ENCODE measurements around the gene CORO7.

Gene CORO7

DNA sequence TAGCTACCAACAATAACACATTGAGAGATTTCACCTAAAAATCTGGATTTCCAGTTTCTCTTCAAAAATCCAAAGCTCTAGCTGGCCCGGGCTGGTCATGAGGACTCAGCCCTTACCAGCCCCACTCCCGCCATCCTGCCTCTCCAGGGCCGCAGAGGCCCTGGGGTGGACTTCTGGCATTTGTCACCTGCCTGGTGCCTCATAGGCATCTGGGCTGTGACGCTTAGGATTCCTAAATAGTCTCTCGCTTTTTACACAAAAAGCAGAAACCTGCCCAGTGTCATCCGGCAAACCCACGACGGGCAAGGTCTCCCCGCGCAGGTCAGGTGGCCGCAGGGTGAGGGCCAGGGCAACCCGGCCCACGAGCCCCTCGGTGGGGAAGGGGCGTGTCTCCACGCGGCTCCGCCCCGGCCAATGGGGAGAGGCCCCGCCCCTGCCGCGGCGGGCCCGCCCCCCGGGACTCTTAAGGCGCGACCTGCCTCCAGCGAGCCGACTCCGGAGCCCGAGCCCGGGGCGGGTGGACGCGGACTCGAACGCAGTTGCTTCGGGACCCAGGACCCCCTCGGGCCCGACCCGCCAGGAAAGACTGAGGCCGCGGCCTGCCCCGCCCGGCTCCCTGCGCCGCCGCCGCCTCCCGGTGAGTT lies 44.9 kb downstream of the CORO7 start, which contains the start of gene VASN:
TSS of gene VASN (plus strand) at position 492 of the 644 bp plus-strand sequence. CDS start 9,030 bp downstream, outside the sequence.
- TF ChIP-seq GATA1 (IDR thresholded peaks at IDR 0.05; ENCODE audit: low read depth, low read length) (no peak), POLR2A (IDR thresholded peaks at IDR 0.05; ENCODE audit: low read length) (peak; percentile 53)
- peak; percentile 71 to 79 for DNase-seq

DNA sequence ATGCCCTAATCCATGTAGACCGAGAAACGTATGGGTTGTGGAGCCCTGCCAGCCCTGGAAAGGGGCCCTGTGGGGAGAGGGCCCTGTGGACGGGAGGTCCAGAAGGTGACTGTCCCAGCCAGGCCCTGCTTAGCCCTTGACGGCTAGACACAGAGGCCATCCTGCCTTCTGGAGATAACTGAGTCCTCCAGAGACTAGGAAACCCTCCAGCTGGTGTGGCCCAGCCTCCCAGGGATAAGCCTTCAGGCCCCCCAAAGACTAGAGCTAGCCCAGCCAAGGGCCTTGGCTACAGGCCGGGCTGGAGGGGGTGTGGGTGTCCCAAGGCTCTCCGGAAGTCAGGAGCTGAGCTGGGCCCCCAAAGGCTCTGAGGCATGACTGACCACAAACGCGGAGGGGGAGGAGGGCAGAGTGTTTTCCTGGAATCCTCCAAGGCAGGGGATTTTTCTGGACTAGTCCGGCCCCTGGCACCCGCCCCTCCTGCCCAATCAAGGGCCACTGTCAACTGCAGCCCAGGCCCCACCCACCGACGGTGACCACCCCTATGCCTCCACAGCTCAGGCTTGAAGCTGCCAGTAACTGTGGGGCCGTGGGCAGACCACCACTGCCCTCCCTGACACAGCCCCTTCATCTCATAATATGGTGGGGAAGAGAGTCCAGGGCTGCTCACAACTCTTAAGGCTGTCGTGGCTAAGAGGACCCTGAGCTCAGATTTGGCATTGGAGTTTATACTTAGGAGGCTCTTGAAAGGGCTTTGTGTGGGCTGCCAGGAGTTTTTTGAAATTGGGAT lies 45.6 kb downstream of the CORO7 start:
- TF ChIP-seq POLR2A (IDR thresholded peaks at IDR 0.05; ENCODE audit: low read length) (no peak), GATA1 (IDR thresholded peaks at IDR 0.05; ENCODE audit: low read depth, low read length) (no peak)
- peak in 1 of 2 experiments; percentile 25 for DNase-seq

GRCh38 chr16:4370151-4370550 lies 46.2 kb downstream of the CORO7 start:
- TF ChIP-seq GATA1 (IDR thresholded peaks at IDR 0.05; ENCODE audit: low read depth, low read length) = no peak
- no peak for TF ChIP-seq POLR2A (IDR thresholded peaks at IDR 0.05; ENCODE audit: low read length)
- DNase-seq = no peak

DNA sequence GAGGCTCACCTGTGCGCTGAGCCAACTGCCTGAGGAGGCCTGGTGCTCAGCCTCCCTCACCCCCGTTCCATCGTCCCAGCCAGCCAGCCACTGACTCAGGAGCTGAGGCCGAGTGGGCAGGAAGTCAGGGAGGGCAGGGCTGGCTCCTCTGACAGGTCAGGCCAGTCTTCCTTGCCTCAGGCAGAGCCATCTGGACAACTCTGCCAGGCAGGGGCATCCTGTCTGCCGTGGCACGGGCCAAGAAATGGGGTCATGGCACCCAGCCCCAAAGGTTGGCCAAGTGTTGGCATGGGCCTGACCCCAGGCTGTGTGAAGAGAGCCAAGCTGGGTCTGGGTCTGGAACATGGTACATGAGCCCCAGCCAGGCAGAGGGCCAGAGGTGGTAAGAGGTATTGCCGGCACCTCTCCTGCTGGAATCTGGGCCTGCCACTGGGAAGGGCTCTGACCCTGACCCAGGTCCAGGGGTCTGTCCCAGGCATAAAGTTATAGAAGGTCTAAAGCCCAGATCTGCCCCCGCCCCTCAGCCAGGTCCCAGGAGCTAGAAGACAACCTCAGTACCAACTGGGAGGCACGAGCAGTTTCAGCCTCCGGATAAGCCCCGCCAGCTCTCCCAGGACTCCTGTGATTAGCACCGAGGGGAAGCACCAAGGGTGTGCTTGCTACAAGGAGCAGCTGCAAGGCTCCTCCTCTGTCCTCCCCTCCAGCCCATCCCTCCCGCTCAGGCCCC lies 47.2 kb downstream of the CORO7 start:
- no peak for TF ChIP-seq GATA1 (IDR thresholded peaks at IDR 0.05; ENCODE audit: low read depth, low read length)
- no peak for TF ChIP-seq POLR2A (IDR thresholded peaks at IDR 0.05; ENCODE audit: low read length)
- DNase-seq = no peak

DNA sequence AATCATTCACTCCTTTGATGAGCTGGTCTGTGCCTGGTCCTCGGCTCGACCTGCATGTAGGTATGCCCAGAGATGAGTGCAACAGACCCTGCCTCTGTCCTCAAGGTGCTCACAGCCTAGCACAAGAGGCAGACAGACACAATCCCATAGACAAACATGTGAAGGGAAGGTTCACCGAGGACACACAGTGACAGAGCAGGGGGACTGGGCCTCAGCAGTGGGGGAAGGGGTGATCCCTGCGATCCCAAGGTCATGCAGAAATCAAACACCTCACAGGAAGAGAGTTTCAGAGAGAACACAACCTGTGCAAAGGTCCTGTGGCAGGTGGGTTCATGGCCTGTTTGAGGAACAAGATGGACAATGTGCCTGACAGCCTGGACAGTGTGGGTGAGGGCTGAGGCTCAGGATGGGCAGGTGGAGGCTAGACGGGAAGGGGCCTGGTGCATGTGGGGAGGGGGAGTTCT lies 49.0 kb downstream of the CORO7 start:
- no peak for TF ChIP-seq POLR2A (IDR thresholded peaks at IDR 0.05; ENCODE audit: low read length)
- TF ChIP-seq GATA1 (IDR thresholded peaks at IDR 0.05; ENCODE audit: low read depth, low read length) = no peak
- no peak for DNase-seq

GRCh38 chr16:4366016-4366415 lies 50.4 kb downstream of the CORO7 start:
- TF ChIP-seq POLR2A (IDR thresholded peaks at IDR 0.05; ENCODE audit: low read length) = no peak
- no peak for TF ChIP-seq GATA1 (IDR thresholded peaks at IDR 0.05; ENCODE audit: low read depth, low read length)
- DNase-seq = no peak

GRCh38 chr16:4365615-4366014 lies 50.8 kb downstream of the CORO7 start:
- TF ChIP-seq GATA1 (IDR thresholded peaks at IDR 0.05; ENCODE audit: low read depth, low read length) = no peak
- no peak for TF ChIP-seq POLR2A (IDR thresholded peaks at IDR 0.05; ENCODE audit: low read length)
- DNase-seq = no peak

DNA sequence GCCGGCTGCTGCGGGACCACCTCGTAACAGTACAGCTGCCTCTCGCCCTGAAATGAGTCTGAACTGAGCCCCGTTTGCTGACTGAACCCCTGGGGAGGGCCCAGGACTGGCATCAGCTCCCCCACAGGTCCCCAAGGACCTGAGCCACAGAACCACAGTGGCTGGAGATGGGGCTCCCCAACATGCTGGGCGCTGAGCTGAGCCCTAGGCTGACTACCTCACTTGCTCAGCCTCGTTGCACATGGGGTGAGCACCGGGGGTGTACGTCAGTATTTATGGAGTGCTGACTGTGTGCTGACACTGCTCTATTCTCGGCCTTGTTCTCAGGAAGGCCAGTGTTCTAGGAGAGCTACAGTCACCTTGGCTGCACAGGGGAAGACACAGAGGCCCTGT lies 51.4 kb downstream of the CORO7 start:
- no peak for TF ChIP-seq GATA1 (IDR thresholded peaks at IDR 0.05; ENCODE audit: low read depth, low read length)
- TF ChIP-seq POLR2A (IDR thresholded peaks at IDR 0.05; ENCODE audit: low read length) = no peak

DNA sequence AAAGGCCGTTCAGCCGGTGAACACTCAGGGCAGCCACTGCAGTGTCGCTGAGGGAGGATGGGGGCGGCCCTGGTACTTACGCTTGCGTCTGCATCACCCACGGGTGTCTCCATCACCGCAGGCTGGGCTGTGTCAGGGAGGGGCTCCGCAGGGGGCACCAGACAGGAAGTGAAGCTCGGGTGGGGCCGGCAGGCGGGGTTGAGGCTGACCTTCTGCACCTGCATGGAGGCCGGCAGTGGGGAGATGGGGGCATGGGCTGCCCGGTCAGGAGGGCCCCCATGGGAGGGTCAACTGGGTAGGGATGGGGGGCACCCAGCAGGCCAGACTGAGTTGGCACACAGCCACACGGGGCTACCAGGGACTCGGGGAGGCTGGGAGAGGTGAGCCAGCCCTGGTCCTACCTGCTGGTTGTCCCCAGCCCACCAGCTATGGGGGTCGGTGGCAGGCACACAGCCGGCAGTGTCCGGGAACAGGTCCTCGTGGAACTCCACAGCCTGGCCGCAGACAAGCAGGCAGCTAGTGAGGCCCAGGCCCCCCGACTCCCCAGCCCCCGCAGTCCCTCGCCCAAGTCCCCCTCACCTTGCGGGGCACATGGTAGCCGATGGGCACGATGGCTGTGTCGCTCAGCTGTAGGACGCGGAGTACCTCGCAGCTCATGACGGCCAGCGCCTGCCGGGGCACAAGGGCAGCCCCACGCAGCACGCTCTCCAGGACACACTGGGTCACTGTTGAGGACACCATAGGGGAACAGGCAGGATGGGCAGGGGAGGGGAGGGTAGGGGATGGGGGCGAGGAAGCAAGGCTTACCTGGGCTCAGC lies 52.0 kb downstream of the CORO7 start:
- no peak for DNase-seq
- TF ChIP-seq POLR2A (IDR thresholded peaks at IDR 0.05; ENCODE audit: low read length) (no peak), GATA1 (IDR thresholded peaks at IDR 0.05; ENCODE audit: low read depth, low read length) (no peak)

More for the DNA sequence above, 51.4 kb downstream of the CORO7 start:
- DNase-seq = no peak

DNA sequence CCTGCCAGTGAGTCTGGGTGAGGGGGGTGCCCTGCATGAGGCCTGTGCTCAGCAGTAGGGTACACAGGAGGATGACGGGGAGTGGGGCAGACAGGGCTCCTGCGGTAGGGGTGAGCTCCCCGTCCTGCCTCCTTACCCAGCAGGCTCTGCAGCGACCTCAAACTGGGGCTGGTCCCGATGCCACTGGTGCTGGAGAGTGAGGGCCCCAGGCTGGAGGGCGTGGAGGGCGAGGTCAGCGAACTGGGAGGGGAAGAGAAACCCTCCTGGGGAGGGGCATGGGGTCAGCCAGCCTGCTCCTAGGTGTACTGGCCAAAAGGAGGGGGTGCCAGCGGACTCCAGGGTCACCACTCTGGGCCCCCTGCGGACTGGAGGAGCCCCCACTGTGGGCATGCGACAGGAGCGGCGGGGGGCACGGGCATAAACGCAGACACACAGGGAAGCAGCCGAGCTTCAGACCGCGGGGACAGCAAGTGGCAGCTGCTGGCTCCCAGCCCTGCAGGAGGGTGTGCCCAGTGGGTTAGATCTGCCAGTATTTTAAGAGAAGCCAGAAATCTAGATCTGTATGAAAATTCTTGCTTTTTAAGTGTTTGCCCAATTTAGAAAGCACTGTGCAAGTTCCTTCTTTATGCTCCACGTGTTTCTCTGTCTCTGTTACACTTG lies 53.8 kb downstream of the CORO7 start:
- no peak for DNase-seq
- no peak for TF ChIP-seq GATA1 (IDR thresholded peaks at IDR 0.05; ENCODE audit: low read depth, low read length)
- TF ChIP-seq POLR2A (IDR thresholded peaks at IDR 0.05; ENCODE audit: low read length) = no peak

DNA sequence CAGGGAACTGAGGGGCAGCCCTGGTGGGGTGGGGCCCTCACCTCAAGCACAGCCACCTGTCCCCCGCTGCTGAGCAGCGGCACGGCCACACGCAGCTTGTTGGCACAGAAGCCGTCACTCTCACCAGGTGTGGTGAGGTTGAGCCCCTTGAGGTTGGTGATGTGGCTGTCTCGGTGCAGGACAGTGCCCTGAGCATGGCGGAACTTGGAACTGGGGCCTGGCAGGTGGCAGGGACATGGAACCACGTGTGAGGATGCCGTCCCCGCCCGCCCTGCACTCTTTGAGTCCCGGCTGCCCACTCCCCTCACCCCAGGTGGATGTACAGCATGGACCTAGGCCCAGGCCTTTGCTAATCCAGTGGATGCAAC lies 54.5 kb downstream of the CORO7 start:
- no peak for TF ChIP-seq GATA1 (IDR thresholded peaks at IDR 0.05; ENCODE audit: low read depth, low read length)
- no peak for TF ChIP-seq POLR2A (IDR thresholded peaks at IDR 0.05; ENCODE audit: low read length)
- no peak for DNase-seq

GRCh38 chr16:4361033-4361943 lies 55.1 kb downstream of the CORO7 start:
- no peak for TF ChIP-seq GATA1 (IDR thresholded peaks at IDR 0.05; ENCODE audit: low read depth, low read length)
- TF ChIP-seq POLR2A (IDR thresholded peaks at IDR 0.05; ENCODE audit: low read length) = no peak
- no peak for DNase-seq

All from erythroblast (primary cell).